ENCODE measurements around the gene ZNF827. TPM values are rescaled to one million over a fixed set of nuclear protein-coding genes. Genes with fewer than 3 reads are reported as not detected.

The ZNF827 gene
- total RNA-seq, 1 donor from 2014 or later: 27.2 TPM

DNA sequence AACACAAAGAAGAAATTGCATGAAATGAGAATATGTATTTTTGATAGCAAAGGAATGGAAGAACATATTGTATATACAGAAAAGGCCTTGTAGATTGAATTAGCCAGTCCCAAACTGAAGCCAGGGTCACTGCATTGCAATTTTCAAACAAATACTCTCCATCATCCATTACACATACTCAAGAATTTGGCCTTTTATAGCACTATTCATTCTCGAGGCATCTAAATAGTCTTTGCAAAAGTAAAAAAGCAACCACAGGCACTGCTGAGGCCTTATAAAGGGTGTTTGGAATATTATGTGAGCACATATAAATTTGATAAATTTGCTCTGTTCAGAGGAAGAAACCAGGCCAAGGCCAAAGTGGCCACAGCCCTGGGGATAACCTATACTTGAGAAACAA, 123.0 kb downstream of the ZNF827 start:
- TF ChIP-seq CTCF (IDR thresholded peaks at IDR 0.05): no peak
- intact Hi-C loops (cut with micrococcal nuclease): no loop called here
- ATAC-seq (ENCODE audit: low read depth) (no peak), DNase-seq (no peak)
- Mint-ChIP-seq H3K27me3 (no peaks in the 10 kb centered on the region), H3K27ac (no peak overlapping the region), H3K4me3 (no peak overlapping the region), H3K36me3 (ENCODE audit: low read depth) (peaks cover 81% of the 10 kb centered on the region), H3K4me1 (peaks cover 3% of the 10 kb centered on the region), H3K9me3 (peaks cover 3% of the 10 kb centered on the region)
- ChIA-PET POLR2A (no interaction called here), CTCF (no interaction called here)

DNA sequence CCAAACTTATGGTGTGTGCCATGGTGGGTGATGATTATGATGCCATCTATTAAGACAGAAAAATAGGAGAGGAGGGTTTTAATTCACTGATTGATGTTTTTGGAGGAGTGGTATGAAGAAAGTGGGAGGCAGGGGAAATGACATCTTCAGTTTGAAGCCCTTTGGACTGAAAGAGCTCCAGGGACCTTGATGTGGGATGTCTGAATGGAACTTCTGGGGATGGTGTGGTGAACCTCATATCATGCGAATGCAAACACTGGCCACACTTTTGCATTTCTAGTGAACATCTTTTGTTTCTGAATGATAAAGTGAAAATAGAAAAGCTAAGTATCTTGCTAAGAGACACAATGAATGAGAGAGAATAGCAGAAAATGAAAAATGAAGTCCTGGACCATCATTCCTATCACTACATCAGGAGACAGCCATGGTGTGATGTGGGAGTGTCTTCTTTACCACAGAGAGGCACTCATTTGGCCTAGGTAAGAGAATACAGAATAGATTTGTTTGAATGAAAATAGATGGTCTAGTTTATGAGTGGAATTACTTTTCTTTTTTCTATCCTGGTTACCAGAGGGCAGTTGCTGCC, 123.5 kb downstream of the ZNF827 start:
- no peak for TF ChIP-seq CTCF (IDR thresholded peaks at IDR 0.05)
- CTCF ChIA-PET: no interaction called here
- intact Hi-C loops (cut with micrococcal nuclease): no loop called here
- H3K4me3 Mint-ChIP-seq: no peak overlapping the region
- POLR2A ChIA-PET: no interaction called here
- H3K27me3 Mint-ChIP-seq: no peaks in the 10 kb centered on the region
- DNase-seq (no peak), ATAC-seq (ENCODE audit: low read depth) (no peak)
- peaks cover 85% of the 10 kb centered on the region for H3K36me3 Mint-ChIP-seq (ENCODE audit: low read depth)
- no peak overlapping the region for H3K27ac Mint-ChIP-seq
- H3K9me3 Mint-ChIP-seq: peaks cover 6% of the 10 kb centered on the region
- no peaks in the 10 kb centered on the region for H3K4me1 Mint-ChIP-seq

DNA sequence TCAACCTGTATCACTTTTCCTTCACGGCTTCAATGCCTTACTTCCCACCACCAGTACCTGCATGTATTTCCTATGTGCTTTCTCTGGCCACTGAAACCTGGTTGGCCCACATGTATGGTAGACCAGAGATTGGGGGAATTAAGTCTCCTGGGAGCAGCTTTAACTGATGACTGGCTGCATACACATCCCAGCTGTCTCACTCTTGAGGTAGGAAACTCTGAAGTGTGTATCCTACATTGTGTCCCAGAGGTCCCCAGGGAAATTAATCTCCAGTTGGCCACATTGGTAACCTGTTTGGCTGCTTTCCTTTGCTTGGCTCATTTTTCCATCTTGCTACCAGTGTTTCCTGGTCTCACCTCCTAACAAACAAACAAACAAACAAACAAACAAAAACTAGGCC, 124.4 kb downstream of the ZNF827 start:
- no peaks in the 10 kb centered on the region for H3K27me3 Mint-ChIP-seq
- H3K36me3 Mint-ChIP-seq (ENCODE audit: low read depth): peaks cover 88% of the 10 kb centered on the region
- peaks cover 10% of the 10 kb centered on the region for H3K9me3 Mint-ChIP-seq
- no peak for DNase-seq
- TF ChIP-seq CTCF (IDR thresholded peaks at IDR 0.05): no peak
- ATAC-seq (ENCODE audit: low read depth): no peak
- CTCF ChIA-PET: no interaction called here
- no peak overlapping the region for H3K27ac Mint-ChIP-seq
- intact Hi-C loops (cut with micrococcal nuclease): no loop called here
- POLR2A ChIA-PET: no interaction called here
- H3K4me3 Mint-ChIP-seq: no peak overlapping the region
- H3K4me1 Mint-ChIP-seq: no peaks in the 10 kb centered on the region

GRCh38 chr4:145812919-145813318, 125.7 kb downstream of the ZNF827 start:
- Mint-ChIP-seq H3K27ac (no peak overlapping the region), H3K36me3 (ENCODE audit: low read depth) (peaks cover 85% of the 10 kb centered on the region), H3K4me3 (no peak overlapping the region), H3K9me3 (peaks cover 10% of the 10 kb centered on the region), H3K27me3 (no peaks in the 10 kb centered on the region), H3K4me1 (peaks cover 6% of the 10 kb centered on the region)
- no peak for TF ChIP-seq CTCF (IDR thresholded peaks at IDR 0.05)
- intact Hi-C loops (cut with micrococcal nuclease): no loop called here
- DNase-seq (no peak), ATAC-seq (ENCODE audit: low read depth) (no peak)
- ChIA-PET CTCF (no interaction called here), POLR2A (no interaction called here)

DNA sequence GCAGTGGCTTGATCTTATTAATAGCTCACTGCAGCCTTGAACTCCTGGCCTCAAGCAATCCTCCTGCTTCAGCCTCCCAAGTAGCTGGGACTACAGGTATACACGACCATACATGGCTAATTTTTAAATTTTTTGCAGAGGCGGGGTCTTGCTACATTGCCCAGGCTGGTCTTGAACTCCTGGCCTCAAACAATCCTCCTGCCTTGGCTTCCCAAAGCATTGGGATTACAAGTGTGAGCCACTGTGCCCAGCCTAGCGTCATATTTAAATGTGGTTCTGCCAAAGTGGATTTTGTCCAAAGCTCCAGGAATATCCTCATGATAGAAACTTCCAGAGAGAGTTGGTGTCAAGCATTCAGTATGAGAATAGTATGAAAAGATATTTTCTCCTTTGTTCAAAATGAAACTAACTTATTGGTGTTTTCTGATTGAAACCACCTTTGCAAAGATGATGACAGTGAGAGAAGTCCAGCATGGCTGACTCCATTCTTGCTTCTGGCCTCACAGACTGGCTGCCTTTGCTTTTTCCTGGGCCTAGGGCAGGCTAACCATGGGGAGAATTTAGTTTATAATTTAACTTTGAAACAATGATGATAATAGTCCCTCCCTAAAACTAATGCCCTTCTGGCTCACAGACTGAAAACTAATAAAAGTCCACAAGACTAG, 129.6 kb downstream of the ZNF827 start:
- Mint-ChIP-seq H3K36me3 (ENCODE audit: low read depth) (peaks cover 58% of the 10 kb centered on the region), H3K9me3 (peaks cover 10% of the 10 kb centered on the region), H3K4me1 (peaks cover 11% of the 10 kb centered on the region), H3K27me3 (no peaks in the 10 kb centered on the region), H3K27ac (no peak overlapping the region), H3K4me3 (no peak overlapping the region)
- CTCF ChIA-PET: no interaction called here
- intact Hi-C loops (cut with micrococcal nuclease): no loop called here
- POLR2A ChIA-PET: no interaction called here
- ATAC-seq (ENCODE audit: low read depth): no peak
- DNase-seq: no peak
- no peak for TF ChIP-seq CTCF (IDR thresholded peaks at IDR 0.05)

Measured in activated B cell treated with CpG ODN at 0.5 μM for 24 hours (primary cell).